Stimulated activated CD8-positive, alpha-beta memory T cell treated with anti-CD3 and anti-CD28 coated beads, Interleukin-4, amount 100 ng/mL, for 24 hours (primary cell): ENCODE data around the gene ARHGAP18.

Experiments
- DNase-seq: peaks from one replicate; pipeline ENCODE4 v3.0.0-alpha.2; 2020; ENCODE audit warnings: low read depth

Gene ARHGAP18

GRCh38 chr6:129642322-129642721 lies 67.7 kb downstream of the ARHGAP18 start:
- no peak for DNase-seq

DNA sequence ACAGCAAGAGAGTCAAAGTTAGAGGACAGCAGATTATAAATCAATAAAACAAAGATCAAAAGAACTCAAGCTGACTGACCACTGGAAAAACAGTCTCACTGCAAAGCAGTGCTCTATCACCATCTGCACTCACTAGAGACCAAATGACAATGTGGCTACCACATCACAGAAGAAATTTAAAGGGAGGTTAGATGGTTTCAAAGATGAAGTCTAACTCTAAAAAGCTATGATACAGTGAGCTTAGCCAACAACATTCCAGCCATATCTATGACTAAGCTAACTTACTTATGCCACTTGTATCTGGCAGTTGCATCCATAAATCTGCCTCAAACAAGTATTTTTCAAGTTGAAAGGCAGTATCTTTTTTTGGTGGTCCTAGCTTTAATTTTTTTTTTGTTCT lies 68.6 kb downstream of the ARHGAP18 start:
- DNase-seq, result no peak

DNA sequence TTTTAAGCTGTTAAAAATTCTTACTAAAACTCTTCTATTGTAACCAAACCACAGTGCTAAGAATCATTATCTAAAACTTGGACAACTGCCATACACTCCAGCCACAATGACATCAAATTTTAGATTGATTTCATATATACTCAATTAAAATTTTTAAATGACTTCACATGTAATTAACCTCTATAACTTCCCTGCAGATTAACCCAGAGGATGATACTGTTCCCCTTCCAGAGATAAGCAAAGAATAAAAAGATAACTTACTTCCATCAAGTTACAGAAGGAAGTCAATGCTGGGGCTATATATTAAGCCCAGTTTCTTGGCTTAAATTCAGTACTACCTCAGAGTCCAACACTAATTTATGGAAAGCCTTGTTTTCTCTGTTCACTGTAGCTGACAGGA lies 71.3 kb downstream of the ARHGAP18 start:
- DNase-seq, result no peak

DNA sequence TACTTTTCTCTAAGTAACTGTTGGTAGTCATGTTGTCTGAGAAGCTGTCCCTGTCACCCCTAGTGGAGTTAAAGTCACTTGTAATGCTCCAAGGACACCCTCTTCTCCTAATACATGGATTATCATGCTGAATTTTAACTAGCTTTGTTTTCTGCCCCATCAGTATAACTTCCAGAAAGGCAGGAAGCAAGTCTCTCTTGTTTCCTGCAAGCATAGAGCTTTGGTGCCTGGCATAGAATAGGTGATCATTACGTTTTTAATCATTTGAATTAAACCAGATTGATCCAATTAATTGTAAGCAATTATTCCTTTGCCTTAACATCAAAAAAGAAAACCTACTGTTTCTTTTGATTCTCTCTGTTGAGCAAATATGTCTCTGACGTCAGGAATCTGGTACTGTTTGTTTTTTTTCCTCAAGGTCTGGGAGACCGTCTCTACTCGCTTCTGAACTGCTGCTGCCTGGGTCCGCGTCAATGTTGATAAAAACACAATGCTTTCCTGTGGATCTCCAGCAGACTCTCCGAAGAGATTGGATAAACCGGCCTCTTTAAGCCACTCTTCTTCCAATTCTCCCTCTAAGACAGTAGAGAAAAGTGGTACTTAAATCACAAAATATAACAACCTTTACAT lies 71.8 kb downstream of the ARHGAP18 start:
- DNase-seq, result no peak

- no peak for DNase-seq
Measured at GRCh38 chr6:129637340-129638054, 72.5 kb downstream of the ARHGAP18 start.

- no peak for DNase-seq
Measured at GRCh38 chr6:129635396-129636130, 74.4 kb downstream of the ARHGAP18 start.

DNA sequence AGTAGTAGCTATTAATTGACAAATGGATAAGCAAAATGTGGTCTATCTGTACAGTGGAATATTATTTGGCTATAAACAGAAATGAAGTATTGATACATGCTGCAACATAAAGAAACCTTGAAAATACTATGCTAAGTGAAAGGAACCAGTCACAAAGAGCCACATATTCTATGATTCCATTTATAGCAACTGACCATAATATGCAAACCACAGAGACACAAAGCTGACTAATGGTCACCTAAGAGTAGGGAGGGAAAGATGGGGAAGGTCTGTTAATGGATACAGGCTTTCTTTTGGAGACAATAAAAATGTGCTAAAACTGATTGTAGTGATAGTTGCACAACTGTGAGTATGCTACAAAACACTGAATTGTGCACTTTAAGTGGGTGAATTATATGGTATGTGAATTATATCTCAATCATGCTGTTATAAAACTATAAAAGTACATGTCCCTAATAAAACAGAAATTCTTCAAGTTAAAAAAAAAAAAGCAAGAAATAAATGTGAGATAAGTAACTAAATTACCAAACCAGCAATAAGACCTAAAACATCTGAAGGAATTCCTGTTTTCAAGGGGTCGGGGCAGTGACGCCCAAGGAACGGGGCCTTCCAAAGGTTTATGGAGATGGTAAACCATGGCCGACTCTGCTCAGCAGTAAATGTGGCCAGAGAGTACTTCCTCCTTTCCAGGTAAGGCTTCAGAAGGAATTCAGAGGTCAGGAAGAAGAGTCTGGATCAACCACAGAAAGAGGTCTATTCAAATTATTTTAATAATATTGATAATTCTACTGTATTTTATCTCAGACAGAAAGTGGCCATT lies 75.4 kb downstream of the ARHGAP18 start:
- no peak for DNase-seq

GRCh38 chr6:129633529-129633928 lies 76.4 kb downstream of the ARHGAP18 start:
- no peak for DNase-seq

GRCh38 chr6:129632172-129632613 lies 77.8 kb downstream of the ARHGAP18 start:
- no peak for DNase-seq

DNA sequence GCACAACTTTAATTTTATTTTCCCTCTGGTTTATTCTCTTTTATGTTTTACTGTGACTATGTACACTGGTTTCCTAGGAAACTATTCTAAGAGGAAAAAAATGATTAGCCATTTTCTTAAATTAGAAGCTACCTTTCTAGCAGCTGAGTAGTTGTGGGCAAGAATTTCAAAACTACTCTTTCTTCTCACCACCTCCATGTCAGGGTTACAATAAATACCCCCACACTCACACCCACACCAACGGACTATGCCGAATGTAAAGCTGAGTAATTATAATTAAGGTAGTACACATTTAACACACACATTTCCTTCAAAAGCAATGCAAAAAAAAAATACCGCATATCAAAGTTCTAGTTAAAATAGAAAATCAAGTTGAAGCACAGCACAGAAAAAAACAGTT lies 78.9 kb downstream of the ARHGAP18 start:
- DNase-seq, result no peak

DNA sequence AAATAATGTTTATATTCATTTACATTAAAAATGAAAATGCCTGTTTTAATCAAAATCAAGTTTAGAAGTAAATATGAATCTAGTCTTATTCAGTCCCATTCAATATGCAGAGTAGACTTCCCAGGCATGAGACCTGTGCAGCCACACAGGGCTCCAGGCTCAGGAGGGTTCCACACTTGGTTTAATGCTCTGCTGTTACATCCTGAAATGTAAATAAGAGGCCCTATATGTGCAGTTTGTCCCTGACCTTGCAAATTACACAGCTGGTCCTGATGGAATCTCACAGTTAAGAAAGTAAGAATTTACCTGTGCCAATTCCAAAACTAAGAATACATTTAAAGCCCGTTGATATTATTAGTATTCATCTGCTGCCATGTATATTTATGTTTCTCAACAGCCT lies 79.4 kb downstream of the ARHGAP18 start:
- no peak for DNase-seq

DNA sequence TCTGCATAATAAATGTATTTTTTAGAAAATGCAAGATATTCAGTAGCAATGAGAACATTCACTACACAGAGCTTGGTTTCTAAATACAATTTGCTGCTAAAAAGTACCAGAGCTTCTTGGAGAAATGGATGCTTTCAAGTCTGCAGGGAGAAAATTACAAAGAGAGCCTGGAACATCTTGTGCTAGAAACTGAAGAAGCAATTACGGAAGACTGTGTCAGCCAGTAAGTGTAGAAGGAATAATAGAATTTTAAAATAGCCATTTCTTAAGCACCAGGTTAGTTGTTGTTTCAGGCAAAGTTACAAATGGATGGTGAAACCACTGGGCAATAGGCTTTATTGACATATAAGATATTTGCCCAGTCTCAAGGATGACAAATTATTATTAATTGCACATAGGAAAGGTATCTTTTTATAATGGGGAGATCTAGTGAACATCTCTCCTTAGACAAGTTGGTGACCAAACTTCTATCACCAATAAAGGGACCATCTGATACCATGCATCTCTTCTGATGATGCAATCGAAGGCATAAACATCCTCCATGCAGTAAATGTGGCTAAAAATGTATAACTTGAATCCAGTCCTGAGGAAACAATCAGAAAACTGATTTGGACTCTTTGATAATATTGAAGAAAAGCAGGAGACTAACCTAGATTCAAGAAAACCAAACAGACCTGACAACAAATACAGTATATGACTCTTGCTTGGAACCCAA lies 81.7 kb downstream of the ARHGAP18 start:
- DNase-seq, result no peak

DNA sequence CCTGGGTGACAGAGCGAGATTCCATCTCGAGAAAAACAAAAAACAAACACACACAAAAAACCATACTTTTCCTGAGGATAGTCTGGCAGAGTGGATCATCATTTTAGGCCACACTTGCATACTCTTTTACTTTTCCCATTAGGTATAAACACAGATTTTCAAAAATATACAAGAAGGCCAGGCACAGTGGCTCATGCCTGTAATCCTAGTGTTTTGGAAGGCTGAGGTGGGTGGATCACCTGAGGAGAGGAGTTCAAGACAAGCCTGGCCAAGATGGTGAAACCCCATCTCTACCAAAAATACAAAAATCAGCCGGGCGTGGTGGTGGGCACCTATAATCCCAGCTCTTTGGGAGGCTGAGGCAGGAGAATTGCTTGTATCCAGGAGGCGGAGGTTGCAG lies 85.5 kb downstream of the ARHGAP18 start:
- DNase-seq, result no peak

GRCh38 chr6:129623008-129623732 lies 86.8 kb downstream of the ARHGAP18 start:
- DNase-seq, result no peak

DNA sequence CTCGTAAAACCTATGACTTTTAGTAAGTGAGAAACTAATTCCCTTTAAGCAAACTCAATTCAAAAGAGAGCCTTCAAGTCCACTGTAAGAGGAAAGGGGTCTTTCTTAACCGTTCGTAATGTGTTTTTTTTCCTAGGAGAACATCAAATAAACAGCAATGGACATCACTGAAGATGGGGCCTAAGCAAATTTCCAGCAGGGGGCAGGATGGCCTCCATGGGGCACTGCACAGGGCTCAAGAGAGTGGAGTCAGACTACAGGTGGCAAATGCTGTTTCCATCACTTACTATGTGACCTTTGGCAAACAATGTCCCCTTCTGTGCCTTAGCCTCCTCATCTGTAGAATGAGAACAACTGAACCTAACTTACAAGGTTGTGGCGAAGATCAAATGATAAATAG lies 88.7 kb downstream of the ARHGAP18 start:
- no peak for DNase-seq

DNA sequence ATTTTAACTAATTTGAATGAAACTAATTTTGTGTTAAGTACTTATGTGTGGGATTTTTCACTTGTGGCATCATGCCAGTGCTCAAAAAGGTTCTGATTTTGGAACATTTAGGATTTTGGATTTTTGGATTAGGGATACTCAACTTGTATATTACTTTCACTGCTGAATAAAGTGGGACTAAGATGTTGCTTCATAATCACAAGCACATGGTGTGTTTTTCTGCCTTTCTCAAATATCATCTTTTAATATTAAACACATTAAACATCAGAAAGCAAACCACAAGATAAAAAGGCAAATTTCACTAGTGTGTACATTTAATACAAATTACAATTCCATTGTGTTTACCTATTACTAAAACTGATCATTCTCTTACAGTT lies 89.8 kb downstream of the ARHGAP18 start:
- no peak for DNase-seq

DNA sequence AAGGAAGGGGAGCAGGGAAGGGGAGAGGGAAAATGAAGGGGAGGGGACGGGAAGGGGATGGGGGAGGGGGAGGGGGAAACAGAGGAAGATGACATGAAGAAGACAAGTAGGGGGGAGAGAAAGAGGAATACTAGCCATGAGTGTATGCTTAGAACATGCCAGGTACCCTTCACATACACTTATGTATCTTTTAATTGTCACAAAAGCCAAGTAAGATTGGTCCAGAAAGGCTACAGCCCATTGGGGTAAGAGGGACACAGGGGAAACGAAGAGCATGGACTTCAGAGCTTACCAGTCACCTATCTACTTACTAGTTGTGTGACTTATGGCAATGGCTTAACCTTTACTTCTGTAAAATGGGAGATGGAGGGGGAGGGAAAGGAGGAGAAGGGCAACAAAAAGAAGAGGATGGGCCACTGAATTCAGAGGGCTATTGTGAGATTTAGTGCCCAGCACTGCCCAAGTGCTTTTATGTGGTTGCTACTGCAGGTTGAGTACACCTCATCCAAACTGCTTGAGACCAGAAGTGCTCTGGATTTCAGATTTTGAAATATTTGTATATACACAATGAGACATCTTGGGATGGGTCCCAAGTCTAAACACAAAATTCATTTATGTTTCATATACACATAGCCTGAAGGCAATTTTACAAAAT lies 90.3 kb downstream of the ARHGAP18 start:
- no peak for DNase-seq

- no peak for DNase-seq
Measured at GRCh38 chr6:129617986-129618385, 92.0 kb downstream of the ARHGAP18 start.

- DNase-seq, result no peak
Measured at GRCh38 chr6:129615496-129615895, 94.5 kb downstream of the ARHGAP18 start.

GRCh38 chr6:129615020-129615419 lies 95.0 kb downstream of the ARHGAP18 start:
- DNase-seq, result no peak

DNA sequence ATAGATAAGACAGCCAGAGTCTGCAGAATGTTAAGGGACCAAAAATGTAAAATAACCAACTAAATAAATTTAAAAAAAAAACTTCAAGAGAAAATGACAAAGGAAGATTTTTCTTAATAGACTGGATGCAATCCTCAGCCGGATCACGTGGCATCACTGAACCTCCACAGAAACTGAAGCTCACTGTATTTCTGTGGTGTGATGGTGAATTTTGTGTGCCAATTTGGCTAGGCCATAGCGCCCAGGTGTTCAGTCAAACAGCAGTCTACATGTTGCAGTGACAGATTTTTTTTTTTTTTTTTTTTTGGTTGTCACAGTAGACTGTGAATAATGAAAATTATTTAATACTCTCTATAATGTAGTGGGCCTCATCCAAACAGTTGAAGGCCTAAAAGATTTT lies 95.5 kb downstream of the ARHGAP18 start:
- no peak for DNase-seq
